Vagina (tissue), 2 donors: ENCODE measurements around the gene ST8SIA2. TPM values are rescaled to one million over a fixed set of nuclear protein-coding genes. Genes with fewer than 3 reads are reported as not detected.

Experiments used
- DNase-seq, 2 donors: peaks; one replicate each; pipeline ENCODE4 v3.0.0-alpha.2; 2017; ENCODE audit errors: extremely low spot score in 2 of 2
- H3K27ac ChIP-seq: fragments of 200-600 bp; sonication (generic); one replicate; pipeline ENCODE4 v1.5.1; 2019
- H3K27me3 ChIP-seq: fragments of 200-600 bp; sonication (generic); one replicate; pipeline ENCODE4 v1.5.1; 2019
- H3K36me3 ChIP-seq, 2 donors: fragments of 200-600 bp; sonication (generic); one replicate each; pipeline ENCODE4 v1.5.1; 2017 to 2019
- H3K4me1 ChIP-seq: fragments of 200-600 bp; sonication (generic); one replicate; pipeline ENCODE4 v1.5.1; 2019
- H3K4me3 ChIP-seq, 2 donors: fragments of 200-600 bp; sonication (generic); 1 replicate in 1 of 2; 2 replicates in 1 of 2; pipeline ENCODE4 v1.5.1; 2016 to 2019
- H3K9me3 ChIP-seq: fragments of 200-600 bp; sonication (generic); one replicate; pipeline ENCODE4 v1.5.1; 2019
- CTCF ChIP-seq, 3 experiments: fragments of 450-650 bp in 2 of 3; fragments of 200-600 bp in 1 of 3; sonication (generic) in 1 of 3; IDR thresholded peaks; one replicate each; pipeline ENCODE4 v1.5.1; 2017 to 2019; ENCODE audit warnings: antibody characterized with exemption in 3 of 3, mild to moderate bottlenecking in 2 of 3, moderate library complexity in 2 of 3
- POLR2A ChIP-seq, 2 donors: fragments of 450-650 bp; IDR thresholded peaks; one replicate each; pipeline ENCODE4 v1.6.1; 2017; ENCODE audit warnings: antibody characterized with exemption in 2 of 2, mild to moderate bottlenecking in 2 of 2, moderate library complexity in 2 of 2
- POLR2AphosphoS5 ChIP-seq, 2 donors: sonication (generic); formaldehyde crosslinking; IDR thresholded peaks; one replicate each; pipeline ENCODE4 v1.9.0; 2017; ENCODE audit warnings: antibody characterized with exemption in 2 of 2, mild to moderate bottlenecking in 2 of 2, low read depth in 1 of 2; ENCODE audit not compliant: insufficient read depth in 1 of 2
- intact Hi-C: fragments of 100-400 bp; cut with DNase I; formaldehyde crosslinking; loops from one replicate; pipeline ENCODE4 v1.15.1; 2023
- total RNA-seq: library from RNA; depleted of rRNA; stranded (reverse); fragments of >200 nt; gene quantifications from one replicate; pipeline ENCODE4 v1.2.3, GENCODE V29; 2016

The ST8SIA2 gene
- total RNA-seq, 1 donor from 2014 or later, result not detected

- no peaks in the 10 kb centered on the region for H3K36me3 ChIP-seq
- H3K4me3 ChIP-seq, result no peak overlapping the region
- H3K27me3 ChIP-seq, result no peaks in the 10 kb centered on the region
- H3K9me3 ChIP-seq, result no peaks in the 10 kb centered on the region
- no peak for TF ChIP-seq CTCF (IDR thresholded peaks at IDR 0.05)
- TF ChIP-seq POLR2AphosphoS5 (IDR thresholded peaks at IDR 0.05; ENCODE audit: insufficient read depth in 1 of 2, low read depth in 1 of 2), result no peak
- no peak for TF ChIP-seq POLR2A (IDR thresholded peaks at IDR 0.05)
- H3K27ac ChIP-seq, result no peak overlapping the region
- intact Hi-C loops, result no loop called here
- no peak for DNase-seq
- no peaks in the 10 kb centered on the region for H3K4me1 ChIP-seq
These were observed 68.9 kb downstream of the ST8SIA2 start for GRCh38 chr15:92462424-92463125.

- no peak for TF ChIP-seq POLR2A (IDR thresholded peaks at IDR 0.05)
- TF ChIP-seq CTCF (IDR thresholded peaks at IDR 0.05), result no peak
- TF ChIP-seq POLR2AphosphoS5 (IDR thresholded peaks at IDR 0.05; ENCODE audit: insufficient read depth in 1 of 2, low read depth in 1 of 2), result no peak
- no peak for DNase-seq
- Histone ChIP-seq H3K27ac (no peak overlapping the region), H3K36me3 (no peaks in the 10 kb centered on the region), H3K4me3 (no peak overlapping the region), H3K27me3 (no peaks in the 10 kb centered on the region), H3K9me3 (no peaks in the 10 kb centered on the region), H3K4me1 (no peaks in the 10 kb centered on the region)
- intact Hi-C loops, result no loop called here
These were observed 69.7 kb downstream of the ST8SIA2 start for GRCh38 chr15:92463352-92463751.

GRCh38 chr15:92463826-92464225, 70.1 kb downstream of the ST8SIA2 start:
- H3K4me1 ChIP-seq, result no peaks in the 10 kb centered on the region
- no peak overlapping the region for H3K27ac ChIP-seq
- no peaks in the 10 kb centered on the region for H3K36me3 ChIP-seq
- no peak overlapping the region for H3K4me3 ChIP-seq
- no peaks in the 10 kb centered on the region for H3K9me3 ChIP-seq
- TF ChIP-seq CTCF (IDR thresholded peaks at IDR 0.05) (no peak), POLR2A (IDR thresholded peaks at IDR 0.05) (no peak), POLR2AphosphoS5 (IDR thresholded peaks at IDR 0.05; ENCODE audit: insufficient read depth in 1 of 2, low read depth in 1 of 2) (no peak)
- no peaks in the 10 kb centered on the region for H3K27me3 ChIP-seq
- no peak for DNase-seq
- intact Hi-C loops, result no loop called here

- Histone ChIP-seq H3K27me3 (no peaks in the 10 kb centered on the region), H3K36me3 (no peaks in the 10 kb centered on the region), H3K4me1 (no peaks in the 10 kb centered on the region), H3K27ac (no peak overlapping the region), H3K4me3 (no peak overlapping the region), H3K9me3 (no peaks in the 10 kb centered on the region)
- TF ChIP-seq CTCF (IDR thresholded peaks at IDR 0.05) (no peak), POLR2A (IDR thresholded peaks at IDR 0.05) (no peak), POLR2AphosphoS5 (IDR thresholded peaks at IDR 0.05; ENCODE audit: insufficient read depth in 1 of 2, low read depth in 1 of 2) (no peak)
- DNase-seq, result no peak
- intact Hi-C loops, result no loop called here
These were observed 73.2 kb downstream of the ST8SIA2 start for GRCh38 chr15:92466834-92467233.

- no peak overlapping the region for H3K27ac ChIP-seq
- no peaks in the 10 kb centered on the region for H3K27me3 ChIP-seq
- H3K4me1 ChIP-seq, result no peaks in the 10 kb centered on the region
- DNase-seq, result no peak
- TF ChIP-seq POLR2AphosphoS5 (IDR thresholded peaks at IDR 0.05; ENCODE audit: insufficient read depth in 1 of 2, low read depth in 1 of 2) (no peak), POLR2A (IDR thresholded peaks at IDR 0.05) (no peak), CTCF (IDR thresholded peaks at IDR 0.05) (no peak)
- H3K36me3 ChIP-seq, result no peaks in the 10 kb centered on the region
- H3K4me3 ChIP-seq, result no peak overlapping the region
- intact Hi-C loops, result no loop called here
- H3K9me3 ChIP-seq, result no peaks in the 10 kb centered on the region
These were observed 73.6 kb downstream of the ST8SIA2 start for GRCh38 chr15:92467245-92467644.
